Measurements from ENCODE around the gene FOXO3.

Gene FOXO3

GRCh38 chr6:108598305-108598863 is 37.7 kb downstream of the FOXO3 start:
- DNase-seq, result no peak

GRCh38 chr6:108604156-108604555 is 43.4 kb downstream of the FOXO3 start:
- no peak for DNase-seq

GRCh38 chr6:108606250-108606690 is 45.6 kb downstream of the FOXO3 start:
- DNase-seq, result no peak

- DNase-seq, result no peak
These were observed 47.9 kb downstream of the FOXO3 start for GRCh38 chr6:108608453-108609275.

DNA sequence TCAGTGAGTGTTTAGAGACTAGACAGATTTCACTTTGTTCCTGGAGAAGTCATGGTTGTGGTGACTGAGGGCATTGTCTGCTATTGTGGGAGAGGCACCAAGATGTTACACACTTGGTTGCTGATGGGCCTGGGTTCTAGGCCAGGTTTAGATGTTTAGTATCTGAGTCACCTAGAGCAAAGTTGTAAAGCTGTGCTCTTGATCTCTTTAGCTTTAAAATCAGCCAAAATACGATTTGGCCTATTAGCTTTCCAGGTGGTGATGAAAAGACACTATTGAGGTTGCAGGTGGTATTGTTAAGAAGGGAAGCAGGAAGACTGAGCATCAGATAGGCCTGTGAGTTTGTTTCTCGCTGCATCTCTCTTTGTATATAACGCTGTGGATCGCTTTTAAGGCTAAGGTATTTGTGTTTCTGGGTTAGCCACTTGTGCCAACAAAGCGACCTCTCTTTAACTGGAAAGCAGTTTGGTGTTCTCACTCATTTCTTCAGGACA is 48.6 kb downstream of the FOXO3 start:
- no peak for DNase-seq

- DNase-seq, result no peak
These were observed 49.6 kb downstream of the FOXO3 start for GRCh38 chr6:108610270-108610839.

- no peak for DNase-seq
These were observed 50.4 kb downstream of the FOXO3 start for GRCh38 chr6:108610957-108611586.

GRCh38 chr6:108612852-108613251 is 52.1 kb downstream of the FOXO3 start:
- DNase-seq, result no peak

GRCh38 chr6:108616544-108616943 is 55.8 kb downstream of the FOXO3 start:
- DNase-seq, result no peak

DNA sequence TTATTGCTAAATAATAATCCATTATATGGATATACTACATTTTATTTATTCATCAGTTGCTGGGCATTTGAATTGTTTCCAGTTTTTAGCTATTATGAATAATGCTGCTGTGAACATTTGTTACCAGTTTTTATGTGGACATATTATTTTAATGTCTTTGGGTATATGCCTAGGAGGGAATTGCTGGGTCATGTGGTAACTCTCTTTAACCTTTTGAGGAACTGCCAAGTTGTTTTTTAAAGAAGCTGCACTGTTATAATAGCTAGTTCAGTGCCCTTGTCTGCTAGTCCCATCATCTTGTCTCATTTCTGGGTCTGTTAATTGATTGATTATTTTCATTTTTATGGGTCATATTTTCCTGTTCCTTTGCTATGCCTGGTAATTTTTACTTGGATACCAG is 56.3 kb downstream of the FOXO3 start:
- DNase-seq, result no peak

DNA sequence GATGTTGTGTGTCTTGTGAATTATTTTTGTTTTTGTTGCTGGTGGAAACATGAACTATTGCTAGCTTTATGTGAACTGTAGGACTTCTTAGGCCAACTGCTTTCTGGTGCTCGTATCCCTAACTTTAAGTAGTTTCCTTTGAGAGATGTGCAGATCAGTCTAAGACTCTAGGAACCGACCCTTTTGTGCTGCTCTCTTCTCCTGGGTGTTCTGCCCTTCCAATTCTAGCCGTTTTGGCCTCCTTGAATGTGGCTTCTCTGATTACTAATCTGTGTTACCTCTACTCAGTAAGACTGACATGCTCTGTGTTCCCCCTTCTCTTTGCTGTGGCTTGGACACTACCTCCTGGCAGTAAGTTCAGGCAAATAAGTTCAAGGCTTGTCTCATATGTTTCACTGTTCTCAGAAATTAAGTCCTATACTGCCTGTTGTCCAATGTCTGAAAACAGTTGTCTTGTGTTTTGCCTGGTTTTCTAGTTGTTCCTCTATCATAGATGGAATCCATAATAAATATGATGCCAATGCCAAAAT is 58.0 kb downstream of the FOXO3 start:
- no peak for DNase-seq

- no peak for DNase-seq
These were observed 58.9 kb downstream of the FOXO3 start for GRCh38 chr6:108619431-108620197.

- DNase-seq, result peak; percentile 27
These were observed 60.4 kb downstream of the FOXO3 start for GRCh38 chr6:108621117-108621516.

GRCh38 chr6:108622641-108623298 is 62.1 kb downstream of the FOXO3 start:
- no peak for DNase-seq

DNA sequence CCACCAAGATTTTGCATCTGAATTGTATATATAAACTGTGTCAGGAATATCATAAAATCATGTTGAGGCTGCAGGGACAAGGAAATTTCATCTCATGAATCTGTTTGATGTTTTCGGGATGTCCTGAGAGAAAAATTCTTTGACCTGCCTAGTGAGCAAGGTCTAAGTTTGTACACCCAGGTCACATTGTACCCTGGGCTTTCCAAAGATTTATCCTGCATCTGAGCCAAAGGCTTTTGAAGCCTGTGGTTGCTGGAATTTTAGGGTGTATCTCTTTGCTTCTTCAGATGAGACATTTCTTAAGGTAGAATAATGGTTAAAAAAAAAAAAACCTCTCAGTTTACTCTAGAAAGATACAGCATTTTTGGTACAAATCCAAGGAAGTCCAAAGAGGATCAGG is 63.3 kb downstream of the FOXO3 start:
- DNase-seq, result no peak

GRCh38 chr6:108625581-108625980 is 64.9 kb downstream of the FOXO3 start:
- DNase-seq, result no peak

GRCh38 chr6:108626777-108627176 is 66.1 kb downstream of the FOXO3 start:
- DNase-seq, result no peak

DNA sequence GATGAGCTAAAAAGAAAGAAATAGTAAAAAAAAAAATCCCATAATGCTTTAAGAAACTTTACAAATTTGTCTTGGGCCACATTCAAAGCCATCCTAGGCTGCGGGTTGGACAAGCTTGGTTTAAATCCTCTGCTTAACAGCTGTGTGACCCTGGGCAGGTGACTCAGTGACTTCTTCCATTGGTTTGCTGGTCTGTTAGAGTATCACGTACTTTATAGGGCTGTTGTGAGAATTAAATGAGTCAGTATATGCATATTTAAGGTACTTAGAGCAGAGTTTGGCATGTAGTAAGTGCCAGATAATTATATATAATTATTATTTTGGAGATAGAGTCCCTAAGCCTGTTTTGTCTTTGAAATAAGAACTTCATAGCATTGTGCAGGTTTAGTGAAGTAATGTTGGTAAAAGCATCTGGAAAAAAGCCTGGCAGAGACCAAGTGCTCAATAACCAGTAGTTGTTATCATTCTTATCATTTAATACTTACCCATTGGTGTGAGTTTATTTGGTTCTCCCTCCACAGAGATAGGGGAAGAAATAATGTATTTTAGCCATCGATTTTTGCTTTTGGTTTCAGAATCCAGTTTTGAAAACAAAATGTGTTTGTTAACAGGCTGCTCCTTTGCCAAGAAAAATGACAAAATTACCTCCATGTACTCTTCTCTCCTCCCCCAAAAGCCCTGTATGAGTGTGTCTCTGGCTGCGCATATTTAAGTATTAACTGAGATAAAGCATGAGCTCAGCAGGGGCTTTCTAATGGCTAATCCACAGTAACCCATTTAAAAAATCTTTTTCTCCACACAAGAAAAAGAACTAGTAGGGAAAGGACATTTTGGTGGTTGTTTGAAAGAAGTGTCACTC is 67.2 kb downstream of the FOXO3 start:
- DNase-seq, result no peak

DNA sequence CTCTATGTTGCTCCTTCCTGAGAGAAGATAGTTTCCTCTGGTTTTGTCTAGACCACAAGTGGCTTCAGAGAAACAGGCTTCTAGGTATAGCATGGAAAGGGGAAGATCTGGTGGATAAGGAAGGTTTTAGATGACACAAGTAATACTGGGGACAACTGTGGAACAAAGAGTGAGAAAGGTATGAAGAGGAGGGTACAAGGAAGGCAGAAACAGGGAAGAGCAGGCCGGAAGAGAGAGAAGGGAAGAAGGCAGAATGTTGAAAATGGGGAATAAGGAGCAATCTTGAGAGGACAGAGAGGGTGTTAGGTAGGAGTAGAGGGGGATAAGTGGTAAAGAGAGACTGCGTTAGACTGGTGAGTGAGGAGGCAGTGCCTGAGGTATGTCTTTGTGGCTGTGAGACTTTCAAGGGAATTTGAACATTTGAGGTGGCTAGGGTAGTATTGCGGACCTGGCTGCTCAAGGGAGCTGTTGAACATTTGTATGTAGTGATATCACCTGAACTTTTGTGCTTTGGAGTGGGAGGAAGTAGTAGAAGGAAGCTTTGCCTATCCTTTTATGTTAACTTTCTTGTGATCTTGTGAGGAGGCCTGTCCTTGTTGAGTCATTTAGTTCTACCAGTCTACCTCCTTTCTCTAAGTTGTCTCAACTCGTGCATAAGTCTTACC is 69.5 kb downstream of the FOXO3 start:
- peak; percentile 33 for DNase-seq

GRCh38 chr6:108632441-108632840 is 71.7 kb downstream of the FOXO3 start:
- DNase-seq, result no peak

Measured in CD4-positive, alpha-beta T cell treated with Interleukin-17A for 4 hours (primary cell).